ENCODE data around the gene MLLT11.
"Not testable (repeated sequence)": the region's sequence is repeated elsewhere in the genome, so short reads cannot be mapped to it uniquely, and the experiment has no call there.

The MLLT11 gene

DNA sequence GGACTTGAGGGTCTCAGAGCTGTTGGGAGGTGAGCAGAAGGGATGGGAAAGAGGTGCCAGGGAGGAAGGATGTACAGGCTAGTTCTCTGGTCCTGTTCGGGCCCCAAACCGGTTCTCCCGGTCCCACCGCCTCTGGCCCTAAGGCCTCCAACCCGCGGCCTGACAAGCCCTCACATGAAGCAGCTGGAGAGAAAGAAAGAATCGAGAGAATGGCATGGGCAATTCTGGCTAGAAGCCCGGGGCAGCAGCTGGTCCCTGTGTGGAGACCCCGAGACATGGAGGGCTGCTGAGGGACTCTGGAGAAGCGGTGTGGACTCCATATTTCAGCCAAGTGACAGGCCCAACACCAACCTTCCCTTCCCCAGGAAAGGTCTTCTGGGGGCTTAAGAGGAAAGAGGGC is 1.5 kb upstream of the MLLT11 start:
- peak; percentile 83 for DNase-seq

DNA sequence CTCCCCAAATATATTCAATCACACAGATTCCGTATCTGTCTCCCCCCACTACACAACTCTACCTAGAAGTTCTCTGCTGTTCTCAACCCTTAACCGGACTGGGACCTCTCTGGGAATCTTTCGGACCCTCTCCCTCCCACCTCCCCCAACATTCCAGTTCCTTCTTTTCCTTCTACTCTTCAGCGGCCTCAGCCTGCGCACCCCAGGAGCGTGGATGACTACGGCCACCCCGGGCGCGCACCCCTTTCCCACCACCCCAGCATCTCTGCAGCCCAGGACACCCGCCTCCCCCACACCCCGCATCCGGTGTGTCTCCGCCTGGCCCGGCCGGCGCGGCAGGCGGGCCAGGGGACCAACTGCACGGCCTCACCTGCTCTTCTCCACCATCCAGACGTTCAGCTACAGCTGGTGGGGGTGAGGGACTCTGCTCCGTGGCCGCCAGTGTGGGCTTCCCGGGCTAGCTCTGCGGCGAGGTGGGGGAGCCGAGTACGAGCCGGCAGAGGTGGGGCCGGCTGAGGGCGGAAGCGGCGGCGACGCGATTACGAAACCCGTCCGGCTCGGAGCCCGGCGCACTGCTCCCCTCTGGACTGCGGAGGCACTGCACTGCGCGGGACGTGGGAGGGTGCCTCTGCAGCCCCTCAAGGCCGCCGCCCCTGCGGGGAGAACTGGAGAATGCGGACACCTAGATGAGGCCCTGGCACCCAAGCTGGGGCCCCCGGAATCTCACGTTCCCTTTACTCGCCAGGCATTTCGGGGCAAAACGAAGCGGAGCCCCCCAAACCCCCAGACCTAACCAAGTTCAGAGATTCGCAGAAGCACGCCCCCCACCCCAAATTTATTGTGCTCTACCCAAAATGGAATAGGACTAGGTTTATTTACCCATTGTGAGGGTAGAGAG is 839 bp upstream of the MLLT11 start, which contains the start of gene CDC42SE1:
Gene CDC42SE1, minus strand, starts transcription at position 514 of the 898 bp plus-strand sequence. CDS start 3,892 bp downstream, outside the sequence.
- DNase-seq = peak; percentile 71

DNA sequence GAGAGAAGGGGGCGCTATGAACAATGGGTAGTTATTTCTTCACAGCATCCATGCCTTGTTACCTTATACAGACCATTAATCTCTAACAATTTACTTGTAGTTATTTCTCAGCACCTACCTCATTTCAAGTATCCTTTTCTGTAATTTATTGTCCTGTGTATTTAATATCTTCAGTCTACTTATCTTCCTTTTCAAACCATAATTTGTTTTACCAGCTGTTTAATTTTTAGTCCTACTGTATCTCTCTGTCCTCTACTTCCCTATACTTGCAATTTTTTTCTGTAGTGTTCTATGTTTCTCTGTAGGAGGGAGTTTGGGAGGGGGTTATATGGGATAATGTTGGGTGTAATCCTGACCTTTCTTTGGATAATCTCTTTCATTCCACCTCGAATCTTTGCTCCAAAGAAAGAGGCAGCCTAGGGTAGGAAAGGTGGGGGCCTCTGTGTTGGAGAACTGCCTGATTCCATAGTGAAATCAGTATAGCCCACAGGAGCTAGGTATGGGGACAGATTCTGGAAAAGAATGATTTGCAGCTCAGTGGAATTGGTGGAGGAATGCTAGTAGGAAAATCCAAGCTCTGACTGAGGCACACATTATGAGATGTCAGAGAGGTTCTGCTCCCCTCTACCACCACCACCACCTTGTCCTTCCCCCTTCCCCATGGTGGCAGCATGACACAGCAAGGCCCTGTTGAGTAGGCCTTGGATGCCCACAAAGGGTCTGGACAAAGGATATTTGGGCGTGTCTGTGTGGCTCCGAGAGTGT is 642 bp downstream of the MLLT11 start:
- peak; percentile 45 for DNase-seq

DNA sequence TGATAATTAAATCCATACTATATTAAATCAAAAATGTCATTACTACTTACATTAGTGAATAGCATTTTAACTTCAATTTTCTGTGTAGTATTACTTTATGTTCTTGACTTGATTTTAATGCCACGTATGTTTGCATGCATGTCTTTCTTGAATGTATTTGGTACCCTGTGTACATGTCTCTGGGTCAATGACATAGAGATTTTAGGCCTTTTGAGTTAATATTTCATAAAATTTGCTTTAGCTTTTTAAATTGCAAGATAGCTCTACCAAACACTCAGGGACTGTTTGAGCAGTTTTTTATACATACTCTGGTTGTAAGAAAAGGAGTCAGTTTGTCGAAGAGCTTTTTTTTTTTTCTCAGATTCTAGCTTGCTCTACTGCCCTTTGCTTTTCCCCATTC is 1.5 kb downstream of the MLLT11 start:
- DNase-seq = no peak

DNA sequence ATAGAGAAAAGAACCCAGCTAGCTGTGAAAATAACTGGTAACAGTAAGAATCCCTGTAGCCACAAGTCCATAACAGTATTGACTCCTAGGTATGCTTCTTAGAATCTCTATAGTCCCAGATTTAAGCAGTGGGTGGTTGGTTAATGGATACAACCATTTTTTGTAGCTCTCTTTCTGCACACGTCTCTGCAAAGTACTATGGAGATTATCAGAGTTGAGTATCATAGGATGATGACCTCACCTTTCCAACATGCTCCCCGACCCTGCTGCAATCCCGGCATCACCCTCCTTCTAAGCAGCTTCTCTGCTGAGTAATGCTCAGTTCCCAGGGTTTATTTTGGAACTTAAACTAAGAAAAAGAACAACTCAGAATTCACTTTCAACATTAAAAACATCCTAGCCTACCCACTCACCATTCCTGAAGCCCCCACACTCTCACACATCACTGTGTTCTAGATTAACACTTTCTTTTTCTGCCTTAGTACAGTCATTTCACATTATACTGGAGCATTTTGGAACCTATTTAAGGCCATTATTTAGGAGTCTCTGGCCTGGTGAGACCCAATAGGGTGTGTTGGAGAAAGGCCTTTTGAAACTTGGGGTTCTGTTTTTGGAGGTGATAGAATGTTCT is 2.7 kb downstream of the MLLT11 start:
- DNase-seq = no peak

DNA sequence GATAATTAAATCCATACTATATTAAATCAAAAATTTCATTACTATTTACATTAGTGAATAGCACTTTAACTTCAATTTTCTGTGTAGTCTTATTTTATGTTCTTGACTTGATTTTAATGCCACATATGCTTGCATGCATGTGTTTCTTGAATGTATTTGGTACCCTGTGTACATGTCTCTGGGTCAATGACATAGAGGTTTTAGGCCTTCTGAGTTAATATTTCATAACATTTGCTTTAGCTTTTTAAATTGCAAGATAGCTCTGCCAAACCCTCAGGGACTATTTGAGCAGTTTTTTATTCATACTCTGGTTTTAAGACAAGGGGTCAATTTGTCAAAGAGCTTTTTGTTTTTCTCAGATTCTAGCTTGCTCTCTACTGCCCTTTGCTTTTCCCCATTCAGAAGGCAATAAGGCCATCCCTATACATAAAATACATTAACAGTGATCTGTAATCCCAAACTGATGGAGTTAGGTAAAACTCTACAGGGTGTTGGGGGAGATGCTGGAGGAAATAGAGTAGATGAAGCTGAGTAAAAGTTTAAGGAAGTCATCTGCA is 5.0 kb downstream of the MLLT11 start:
- no peak for DNase-seq

DNA sequence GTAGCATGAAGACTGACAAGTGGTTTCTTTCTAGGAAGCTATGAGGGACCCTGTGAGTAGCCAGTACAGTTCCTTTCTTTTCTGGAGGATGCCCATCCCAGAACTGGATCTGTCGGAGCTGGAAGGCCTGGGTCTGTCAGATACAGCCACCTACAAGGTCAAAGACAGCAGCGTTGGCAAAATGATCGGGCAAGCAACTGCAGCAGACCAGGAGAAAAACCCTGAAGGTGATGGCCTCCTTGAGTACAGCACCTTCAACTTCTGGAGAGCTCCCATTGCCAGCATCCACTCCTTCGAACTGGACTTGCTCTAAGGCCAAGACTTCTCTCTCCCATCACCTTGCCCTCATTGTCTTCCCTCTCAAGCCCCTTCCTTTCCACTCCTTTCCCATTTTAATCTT is 7.0 kb downstream of the MLLT11 start:
- no peak for DNase-seq

DNA sequence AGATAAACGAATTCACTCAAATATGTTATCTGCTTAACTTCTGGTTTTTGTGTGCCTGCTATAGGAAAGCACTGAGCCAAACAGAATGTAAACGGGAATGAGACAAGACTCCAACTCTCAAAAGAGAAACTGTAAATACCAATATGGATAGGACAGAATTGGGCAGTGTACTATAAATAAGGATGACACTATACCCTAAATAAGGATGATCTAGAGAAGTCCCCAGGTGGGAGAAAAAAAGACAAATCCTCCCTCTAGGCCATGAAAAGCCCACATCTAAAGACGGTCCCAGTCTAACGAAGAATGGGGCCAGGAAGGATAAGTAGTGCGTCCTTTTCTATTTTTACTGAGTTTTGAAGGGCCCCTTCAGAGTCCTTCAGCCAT is 8.9 kb downstream of the MLLT11 start:
- DNase-seq = peak; percentile 56

DNA sequence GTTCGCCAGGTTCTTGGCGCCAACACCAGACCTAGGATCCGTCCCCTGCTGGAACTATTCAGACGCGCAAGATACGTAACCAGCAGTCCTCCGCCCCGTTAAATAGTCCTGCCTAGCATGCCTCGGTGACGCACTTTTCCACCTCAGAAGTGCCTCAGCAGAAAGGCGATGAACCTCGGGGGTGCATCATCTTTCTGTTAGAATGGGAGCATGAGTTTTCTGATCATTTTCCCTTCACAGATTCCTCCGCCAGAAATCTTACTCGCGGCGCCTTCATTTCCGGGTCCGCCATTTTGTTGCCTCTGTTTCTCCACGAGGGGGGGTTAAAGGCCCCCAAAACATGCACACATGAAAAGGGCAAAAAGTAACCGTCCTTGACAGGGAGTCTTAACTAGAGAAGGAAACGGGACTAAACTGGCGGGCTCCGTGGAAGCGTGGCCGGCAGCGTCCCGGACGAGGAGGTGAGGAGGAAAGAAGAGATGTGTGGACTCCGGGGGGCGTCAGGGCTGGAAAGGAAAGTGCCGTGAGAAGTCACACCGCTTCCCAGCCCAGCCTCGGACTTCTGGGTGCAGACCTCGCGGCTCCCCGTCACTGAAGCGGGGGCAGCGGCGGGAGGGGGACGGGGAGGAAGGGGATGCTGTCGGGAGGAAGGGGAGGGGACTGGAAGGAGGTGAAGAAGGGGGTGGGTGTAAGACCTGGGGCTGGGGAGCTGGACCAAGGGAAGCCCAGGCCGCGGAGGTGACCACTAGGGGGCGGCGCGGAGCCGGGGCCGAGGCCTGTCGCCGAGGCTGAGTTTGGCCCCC is 10.5 kb downstream of the MLLT11 start, which contains the start of gene GABPB2:
Gene GABPB2, plus strand, starts transcription at position 288 of the 803 bp plus-strand sequence. CDS start 17,429 bp downstream, outside the sequence.
- no peak for DNase-seq

DNA sequence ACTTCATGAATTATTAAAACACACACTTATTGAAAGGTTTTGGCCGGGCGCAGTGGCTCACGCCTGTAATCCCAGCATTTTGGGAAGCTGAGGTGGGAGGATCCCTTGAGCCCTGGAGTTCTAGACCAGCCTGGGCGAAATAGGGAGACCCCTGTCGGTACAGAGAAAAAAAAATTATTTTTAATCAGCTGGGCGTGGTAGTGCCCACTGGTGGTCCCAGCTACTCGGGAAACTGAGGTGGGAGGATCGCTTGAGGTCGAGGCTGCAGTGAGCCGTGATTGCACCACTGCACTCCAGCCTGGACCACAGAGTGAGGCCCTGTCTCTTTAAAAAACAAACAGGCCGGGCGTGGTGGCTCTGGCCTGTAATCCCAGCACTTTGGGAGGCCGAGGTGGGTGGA is 12.0 kb downstream of the MLLT11 start:
- DNase-seq = no peak

DNA sequence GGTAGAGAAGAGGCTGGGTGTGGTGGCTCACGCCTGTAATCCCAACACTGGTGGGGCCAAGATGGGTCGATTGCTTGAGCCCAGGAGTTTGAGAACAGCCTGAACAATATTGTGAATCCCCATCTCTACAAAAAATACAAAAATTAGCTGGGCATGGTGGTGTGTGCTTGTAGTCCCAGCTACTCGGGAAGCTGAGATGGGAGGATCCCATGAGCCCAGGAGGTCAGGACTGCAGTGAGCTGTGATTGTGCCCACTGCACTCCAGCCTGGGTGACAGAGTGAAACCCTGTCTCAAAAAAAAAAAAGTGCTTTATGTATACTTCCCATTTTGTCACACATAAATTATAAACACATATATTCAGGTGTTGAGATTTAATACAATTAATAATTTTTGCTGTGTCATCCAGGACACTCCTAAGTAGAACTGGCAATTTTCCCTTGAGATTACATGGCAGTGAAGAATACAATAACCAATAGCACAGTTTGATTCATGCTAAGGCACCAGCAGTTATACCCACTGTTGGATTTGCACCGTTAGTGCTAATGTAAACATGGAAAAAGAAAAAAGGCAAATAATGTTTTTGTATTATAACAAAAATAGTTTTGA is 25.9 kb downstream of the MLLT11 start:
- no peak for DNase-seq

DNA sequence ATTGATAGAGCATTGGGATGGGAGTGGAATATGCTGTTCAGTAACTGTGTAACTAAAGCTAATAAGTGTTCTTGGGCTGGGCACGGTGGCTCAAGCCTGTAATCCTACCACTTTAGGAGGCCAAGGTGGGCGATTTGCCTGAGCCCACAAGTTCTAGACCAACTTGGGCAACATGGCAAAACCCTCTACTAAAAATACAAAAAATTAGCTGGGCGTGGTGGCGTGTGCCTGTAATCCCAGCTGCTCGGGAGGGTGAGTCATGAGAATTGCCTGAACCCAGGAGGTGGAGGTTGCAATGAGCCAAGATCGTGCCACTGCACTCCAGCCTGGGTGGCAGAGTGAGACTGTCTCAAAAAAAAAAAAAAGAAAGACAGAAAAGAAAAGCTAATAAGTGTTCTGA is 37.2 kb downstream of the MLLT11 start:
- DNase-seq = not testable (repeated sequence)

DNA sequence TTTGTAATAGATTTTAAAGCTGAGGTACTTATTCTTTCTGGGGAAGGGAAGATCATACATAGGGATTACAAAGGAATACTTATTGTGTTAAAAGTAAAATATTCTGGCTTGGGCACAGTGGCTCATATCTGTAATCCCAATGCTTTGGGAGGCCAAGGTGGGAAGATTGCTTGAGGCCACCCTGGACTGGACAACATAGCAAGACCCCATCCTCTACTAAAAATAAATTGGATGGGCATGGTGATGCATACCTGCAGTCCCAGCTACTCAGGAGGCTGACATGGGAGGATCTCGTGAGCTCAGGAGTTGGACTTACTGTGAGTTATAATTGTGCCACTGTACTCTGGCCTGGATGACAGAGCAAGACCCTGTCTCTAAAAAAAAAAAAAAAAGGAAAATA is 37.9 kb downstream of the MLLT11 start:
- no peak for DNase-seq

DNA sequence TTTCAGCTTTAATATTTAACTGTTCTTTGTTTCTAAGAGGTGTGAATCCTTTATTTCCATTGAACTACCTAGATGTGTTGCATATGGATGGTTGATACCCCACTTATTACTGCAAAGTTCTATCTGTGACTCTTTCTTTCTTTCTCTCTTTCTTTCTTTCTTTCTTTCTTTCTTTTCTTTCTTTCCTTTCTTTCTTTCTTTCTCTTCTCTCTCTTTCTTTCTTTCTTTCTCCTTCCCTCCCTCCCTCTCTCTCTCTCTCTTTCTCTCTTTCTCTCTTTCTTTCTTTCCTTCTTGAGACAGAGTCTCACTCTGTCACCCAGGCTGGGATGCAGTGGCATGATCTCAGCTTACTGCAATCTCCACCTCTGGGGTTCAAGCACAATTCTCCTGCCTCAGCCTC is 44.4 kb downstream of the MLLT11 start:
- no peak for DNase-seq

DNA sequence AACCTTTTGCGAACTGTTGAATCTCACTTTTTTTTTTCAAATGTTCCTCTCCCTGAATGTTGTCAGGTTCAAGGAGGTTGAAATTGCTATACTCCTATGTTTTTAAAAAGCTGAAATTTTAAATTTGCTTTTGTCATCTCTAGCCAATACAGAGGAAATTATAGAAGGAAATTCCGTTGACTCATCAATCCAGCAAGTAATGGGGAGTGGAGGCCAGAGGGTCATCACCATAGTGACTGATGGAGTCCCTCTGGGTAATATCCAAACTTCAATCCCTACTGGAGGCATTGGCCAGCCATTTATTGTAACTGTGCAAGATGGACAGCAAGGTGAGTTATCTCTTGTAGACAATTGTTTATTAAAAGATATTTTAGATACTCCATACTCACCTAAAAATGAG is 46.7 kb downstream of the MLLT11 start:
- DNase-seq = no peak

DNA sequence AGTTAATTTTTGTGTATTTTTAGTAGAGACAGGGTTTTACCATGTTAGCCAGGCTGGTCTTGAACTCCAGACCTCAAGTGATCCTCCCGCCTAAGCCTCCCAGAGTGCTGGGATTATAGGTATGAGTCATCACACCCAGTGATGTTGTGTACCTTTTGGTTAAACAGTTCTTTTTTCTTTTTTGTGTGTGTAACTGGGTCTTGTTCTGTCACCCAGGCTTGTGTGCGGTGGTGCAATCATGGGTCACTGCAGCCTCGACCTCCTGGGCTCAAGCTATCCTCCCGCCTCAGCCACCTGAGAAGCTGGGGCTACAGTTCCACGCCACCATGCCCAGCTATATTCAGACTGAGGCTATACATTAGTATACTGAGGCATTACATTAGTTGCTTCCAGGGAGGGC is 48.1 kb downstream of the MLLT11 start:
- no peak for DNase-seq

DNA sequence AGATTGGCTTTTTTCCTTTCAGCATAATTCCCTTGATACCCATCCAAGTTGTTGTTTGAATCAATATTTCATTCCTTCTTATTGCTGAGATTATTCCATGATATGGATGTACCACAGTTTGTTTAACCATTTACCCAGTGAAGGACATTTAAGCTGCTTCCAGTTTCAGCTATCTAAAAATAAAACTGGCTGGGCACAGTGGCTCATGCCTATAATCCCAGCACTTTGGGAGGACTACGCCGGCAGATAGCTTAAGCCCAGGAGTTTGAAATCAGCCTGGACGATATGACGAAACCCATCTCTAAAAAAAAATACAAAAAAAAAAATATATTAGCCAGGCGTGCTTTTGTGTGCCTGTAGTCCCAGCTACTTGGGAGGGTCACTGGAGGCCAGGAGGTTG is 53.7 kb downstream of the MLLT11 start:
- no peak for DNase-seq
